ENCODE data around the gene PTPRE.

The PTPRE gene

DNA sequence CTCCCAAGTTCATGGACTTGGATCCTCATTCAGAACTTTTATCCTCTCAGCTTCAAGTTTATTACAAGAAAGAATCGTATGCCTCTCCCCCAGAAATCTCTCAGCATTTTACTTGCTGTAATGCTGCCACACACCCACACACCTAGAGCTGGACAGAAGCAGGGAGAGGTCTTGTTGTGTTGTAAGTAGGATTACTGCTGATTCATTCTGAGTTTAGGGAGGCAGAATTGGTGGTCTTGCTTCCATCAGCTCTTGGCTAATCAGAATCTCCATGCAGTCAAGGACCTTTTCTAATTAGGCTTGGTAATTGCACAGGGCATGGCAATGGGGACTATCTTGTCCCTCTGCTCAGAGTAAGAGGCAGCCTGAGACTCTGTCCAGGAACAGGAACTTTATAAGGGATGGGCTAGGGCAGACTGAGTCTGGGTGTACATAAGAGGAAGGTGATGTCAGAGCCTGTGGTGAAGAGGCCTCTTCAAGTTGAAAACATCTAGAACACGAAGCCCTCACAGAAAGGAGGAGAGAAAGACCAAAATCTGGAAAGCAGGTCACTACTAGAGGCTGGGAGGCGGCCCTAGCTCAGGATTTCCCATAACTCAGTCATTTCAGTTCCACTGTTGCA lies 7.0 kb upstream of the PTPRE start:
- no peak for DNase-seq (ENCODE audit: insufficient read length)
- FAIRE-seq: no peak
- TF ChIP-seq POLR2A (IDR thresholded peaks at IDR 0.05; ENCODE audit: low read depth, low read length) (no peak), TAF1 (IDR thresholded peaks at IDR 0.05; ENCODE audit: borderline replicate concordance, low read depth, low read length) (no peak), POLR2AphosphoS5 (IDR thresholded peaks at IDR 0.05; ENCODE audit: low read depth, low read length) (no peak)

GRCh38 chr10:127903789-127904188 lies 3.1 kb upstream of the PTPRE start:
- DNase-seq (ENCODE audit: insufficient read length) (no peak), FAIRE-seq (no peak)
- TF ChIP-seq POLR2AphosphoS5 (IDR thresholded peaks at IDR 0.05; ENCODE audit: low read depth, low read length): no peak
- TF ChIP-seq POLR2A (IDR thresholded peaks at IDR 0.05; ENCODE audit: low read depth, low read length): no peak
- no peak for TF ChIP-seq TAF1 (IDR thresholded peaks at IDR 0.05; ENCODE audit: borderline replicate concordance, low read depth, low read length)

- DNase-seq (ENCODE audit: insufficient read length): no peak
- FAIRE-seq: no peak
- no peak for TF ChIP-seq POLR2AphosphoS5 (IDR thresholded peaks at IDR 0.05; ENCODE audit: low read depth, low read length)
Observed at GRCh38 chr10:127904311-127905000, 2.4 kb upstream of the PTPRE start.

DNA sequence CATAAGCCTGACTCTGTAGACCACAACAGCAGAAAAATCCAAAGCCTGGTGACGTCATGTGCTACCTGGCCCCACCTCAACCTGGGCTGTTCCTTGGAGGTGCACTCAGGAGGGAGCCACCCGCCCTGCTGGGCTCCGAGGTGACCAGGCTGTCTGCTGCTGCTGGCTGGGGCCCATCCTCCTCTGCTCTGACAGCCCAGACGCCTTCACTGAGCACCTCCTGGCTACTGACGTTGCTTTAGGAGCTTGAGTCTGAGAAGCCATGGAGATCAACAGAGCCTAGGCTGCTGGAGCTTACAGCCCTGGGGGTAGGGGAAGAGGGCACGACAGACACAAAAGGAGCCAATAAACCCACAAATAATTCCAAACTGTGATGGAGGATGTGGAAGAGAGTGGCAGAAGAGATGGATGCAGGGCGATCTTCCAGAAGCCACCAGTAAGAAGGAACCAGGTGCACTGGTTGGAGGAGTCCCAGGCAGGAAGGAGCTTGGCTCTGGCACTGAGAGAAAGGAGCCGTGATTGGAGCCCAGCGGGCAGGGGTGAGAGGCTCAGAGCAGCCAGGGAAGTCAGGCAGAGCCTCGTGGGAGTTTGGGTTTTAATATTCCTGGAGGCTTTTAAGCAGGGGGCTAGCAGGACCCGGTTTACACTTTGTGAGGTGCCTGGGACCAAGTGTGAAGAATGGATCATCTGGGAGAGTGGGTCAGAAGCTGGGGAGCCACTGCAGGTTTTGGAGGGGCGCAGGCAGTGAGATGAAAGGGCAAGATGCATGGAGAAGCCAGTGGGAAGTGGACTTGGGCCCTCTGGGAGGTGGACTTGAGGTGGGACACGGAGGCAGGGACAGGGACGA lies 1.7 kb upstream of the PTPRE start:
- DNase-seq (ENCODE audit: insufficient read length): no peak
- no peak for TF ChIP-seq POLR2AphosphoS5 (IDR thresholded peaks at IDR 0.05; ENCODE audit: low read depth, low read length)
- no peak for TF ChIP-seq POLR2A (IDR thresholded peaks at IDR 0.05; ENCODE audit: low read depth, low read length)
- TF ChIP-seq TAF1 (IDR thresholded peaks at IDR 0.05; ENCODE audit: borderline replicate concordance, low read depth, low read length): no peak
- FAIRE-seq: no peak

DNA sequence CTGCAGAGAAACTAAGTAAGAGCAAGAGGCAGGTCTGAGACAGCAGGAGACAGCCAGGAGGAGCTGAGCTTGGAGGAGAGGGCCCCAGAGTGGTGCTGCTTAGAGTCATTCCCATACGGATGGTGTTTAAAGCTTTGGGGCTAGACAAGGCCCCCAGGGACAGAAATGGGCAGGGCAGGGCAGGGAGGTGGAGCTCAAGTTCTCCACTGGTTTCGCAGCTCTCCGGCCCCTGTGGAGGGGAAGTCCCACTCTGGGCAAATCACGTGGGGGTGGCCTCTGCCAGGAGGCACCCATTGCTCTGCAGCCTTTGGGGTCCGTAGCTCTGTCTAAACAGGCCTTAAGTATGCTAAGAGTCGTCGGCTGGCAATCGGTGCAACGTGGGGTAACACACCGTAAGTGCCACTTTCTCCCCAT lies 1.0 kb upstream of the PTPRE start:
- FAIRE-seq (no peak), DNase-seq (ENCODE audit: insufficient read length) (no peak)
- TF ChIP-seq TAF1 (IDR thresholded peaks at IDR 0.05; ENCODE audit: borderline replicate concordance, low read depth, low read length) (no peak), POLR2A (IDR thresholded peaks at IDR 0.05; ENCODE audit: low read depth, low read length) (no peak), POLR2AphosphoS5 (IDR thresholded peaks at IDR 0.05; ENCODE audit: low read depth, low read length) (no peak)

DNA sequence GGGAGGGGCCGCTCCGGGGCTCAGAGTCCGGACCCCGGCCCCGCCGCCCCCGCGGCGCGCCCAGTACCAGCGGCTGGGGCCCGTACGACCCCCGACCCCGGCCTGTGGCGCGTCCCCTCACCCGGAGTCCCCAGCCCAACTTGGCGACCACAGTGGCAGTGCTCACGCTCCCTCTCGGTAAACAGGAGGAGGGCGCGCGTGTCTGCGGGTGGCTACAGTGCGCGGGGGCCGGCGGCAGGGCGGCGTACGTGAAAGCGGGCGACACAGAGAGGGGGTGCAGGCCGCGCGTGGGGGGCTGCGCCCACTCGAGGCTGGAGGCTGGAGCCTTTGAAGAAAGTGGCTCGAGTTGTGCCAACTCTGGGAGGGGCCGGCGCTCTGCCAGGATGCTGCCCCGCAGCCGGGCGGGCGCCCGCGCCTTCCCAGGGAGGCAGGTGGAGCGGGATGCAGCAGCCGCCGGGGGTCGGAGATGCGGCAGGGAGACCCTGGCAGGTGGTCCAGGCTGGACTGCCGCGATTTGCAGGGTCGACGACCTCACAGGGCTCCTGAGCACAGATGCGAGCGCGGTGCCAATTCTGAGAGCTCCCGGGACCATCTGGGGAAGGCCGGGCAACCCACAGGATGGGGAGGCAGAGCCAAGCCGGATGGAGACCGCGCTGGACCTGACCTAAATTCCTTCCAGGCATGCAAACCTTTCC lies 655 bp downstream of the PTPRE start:
- FAIRE-seq: no peak

GRCh38 chr10:127908106-127908958 lies 1.4 kb downstream of the PTPRE start:
- TF ChIP-seq POLR2AphosphoS5 (IDR thresholded peaks at IDR 0.05; ENCODE audit: low read depth, low read length) (no peak), TAF1 (IDR thresholded peaks at IDR 0.05; ENCODE audit: borderline replicate concordance, low read depth, low read length) (no peak), POLR2A (IDR thresholded peaks at IDR 0.05; ENCODE audit: low read depth, low read length) (no peak)
- FAIRE-seq (no peak), DNase-seq (ENCODE audit: insufficient read length) (no peak)

More for the DNA sequence above, 655 bp downstream of the PTPRE start:
- TF ChIP-seq TAF1 (IDR thresholded peaks at IDR 0.05; ENCODE audit: borderline replicate concordance, low read depth, low read length) (no peak), POLR2AphosphoS5 (IDR thresholded peaks at IDR 0.05; ENCODE audit: low read depth, low read length) (no peak), POLR2A (IDR thresholded peaks at IDR 0.05; ENCODE audit: low read depth, low read length) (no peak)
- DNase-seq (ENCODE audit: insufficient read length): no peak

DNA sequence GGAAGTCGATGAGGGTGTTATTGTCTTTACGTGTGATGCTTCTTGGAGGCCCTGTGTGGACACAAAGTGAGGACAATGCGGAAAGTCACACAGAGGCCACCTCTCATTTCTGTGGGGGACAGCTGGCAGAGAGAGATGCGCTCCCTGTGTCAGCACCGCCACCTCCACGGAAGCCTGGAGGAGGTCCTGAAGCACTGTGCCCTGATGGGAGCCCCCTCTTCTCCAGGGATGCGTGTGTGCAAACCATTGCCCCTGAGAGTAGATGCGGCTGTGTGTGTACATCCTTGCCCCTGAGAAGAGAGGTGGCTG lies 2.0 kb downstream of the PTPRE start:
- DNase-seq (ENCODE audit: insufficient read length) (no peak), FAIRE-seq (no peak)
- TF ChIP-seq POLR2AphosphoS5 (IDR thresholded peaks at IDR 0.05; ENCODE audit: low read depth, low read length) (no peak), POLR2A (IDR thresholded peaks at IDR 0.05; ENCODE audit: low read depth, low read length) (no peak), TAF1 (IDR thresholded peaks at IDR 0.05; ENCODE audit: borderline replicate concordance, low read depth, low read length) (no peak)

GRCh38 chr10:127909716-127910463 lies 3.0 kb downstream of the PTPRE start:
- TF ChIP-seq POLR2AphosphoS5 (IDR thresholded peaks at IDR 0.05; ENCODE audit: low read depth, low read length) (no peak), POLR2A (IDR thresholded peaks at IDR 0.05; ENCODE audit: low read depth, low read length) (no peak), TAF1 (IDR thresholded peaks at IDR 0.05; ENCODE audit: borderline replicate concordance, low read depth, low read length) (no peak)
- FAIRE-seq (no peak), DNase-seq (ENCODE audit: insufficient read length) (no peak)

DNA sequence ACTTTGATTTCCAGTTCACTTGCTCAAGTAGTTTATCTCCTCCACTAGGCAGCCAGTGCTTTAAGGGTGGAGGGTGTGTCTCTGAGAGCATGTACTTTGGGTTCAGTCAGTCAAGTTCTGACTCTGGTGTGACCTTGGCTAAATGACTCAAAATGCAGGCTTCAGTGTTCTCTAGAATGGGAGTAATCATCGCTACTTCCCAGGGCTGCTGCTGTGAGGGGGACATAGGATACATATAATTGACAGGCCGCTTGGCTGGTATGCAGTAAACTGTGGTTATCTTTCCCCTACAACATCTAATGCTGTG lies 3.5 kb downstream of the PTPRE start:
- DNase-seq (ENCODE audit: insufficient read length) (no peak), FAIRE-seq (no peak)
- TF ChIP-seq POLR2A (IDR thresholded peaks at IDR 0.05; ENCODE audit: low read depth, low read length) (no peak), POLR2AphosphoS5 (IDR thresholded peaks at IDR 0.05; ENCODE audit: low read depth, low read length) (no peak), TAF1 (IDR thresholded peaks at IDR 0.05; ENCODE audit: borderline replicate concordance, low read depth, low read length) (no peak)
